Hematopoietic multipotent progenitor cell (in vitro differentiated cells): ENCODE results near the gene TSPAN17. TPM values are rescaled to one million over a fixed set of nuclear protein-coding genes. Genes with fewer than 3 reads are reported as not detected.

ENCODE experiments used
- DNase-seq, 3 donors: peaks; one replicate each; pipeline ENCODE4 v3.0.0-alpha.2; 2011 to 2015; ENCODE audit warnings: low read depth in 2 of 3, low spot score in 2 of 3
- total RNA-seq: library from RNA; depleted of rRNA; stranded (reverse); fragments of >200 nt; gene quantifications from one replicate; pipeline ENCODE4 v1.2.3, GENCODE V29; 2012

Gene TSPAN17
- total RNA-seq, 1 donor: 21.0 TPM

DNA sequence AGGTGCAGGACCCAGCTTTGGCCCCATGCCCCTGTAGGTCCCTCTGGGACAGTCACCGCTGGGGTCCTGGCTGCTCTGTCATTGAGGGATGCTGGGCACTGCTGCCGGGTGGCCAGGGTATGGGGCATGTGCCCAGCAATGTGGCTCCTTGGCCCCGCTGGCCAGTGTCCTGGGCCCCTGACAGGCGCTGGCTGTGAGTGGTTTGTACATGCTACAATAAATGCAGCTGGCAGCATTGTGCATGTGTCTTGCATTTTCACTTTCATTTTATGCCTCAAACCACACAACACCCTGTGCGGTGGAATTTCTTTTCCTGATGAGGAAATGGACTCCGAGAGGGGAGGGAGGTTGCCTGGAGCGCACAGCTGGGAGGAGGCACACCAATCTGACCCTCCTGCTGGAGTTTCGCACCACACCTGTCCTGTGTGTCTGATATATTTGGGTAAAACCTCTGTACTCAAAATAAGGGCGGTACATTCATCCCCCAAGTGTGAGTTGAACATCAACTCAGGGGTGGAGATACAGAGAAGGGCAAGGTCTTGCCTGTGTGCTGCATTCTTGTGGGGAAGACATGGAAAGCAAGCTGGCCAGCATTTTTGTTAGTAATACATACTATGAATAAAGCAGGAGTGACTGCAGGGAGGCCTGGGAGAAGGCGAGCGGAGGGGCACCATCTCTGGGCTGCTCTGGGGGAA is 11.7 kb downstream of the TSPAN17 start:
- DNase-seq: peak in 2 of 3 donors; percentile 53 to 75

DNA sequence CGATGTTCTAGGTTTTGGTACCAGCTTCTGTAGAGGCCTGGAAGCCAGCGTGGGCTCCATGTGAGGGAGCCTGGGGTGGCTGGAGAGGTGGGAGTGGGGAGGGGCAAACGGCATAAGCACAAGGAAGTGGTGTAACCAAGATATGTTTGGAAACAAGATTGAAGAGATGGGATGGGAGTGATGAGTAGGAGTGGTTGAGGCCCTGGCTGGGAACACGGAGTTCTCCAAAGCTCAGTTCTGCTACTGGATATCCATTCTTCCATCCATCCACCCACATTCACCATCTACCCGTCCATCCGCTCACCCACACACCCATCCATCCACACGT is 12.2 kb downstream of the TSPAN17 start:
- DNase-seq: no peak

DNA sequence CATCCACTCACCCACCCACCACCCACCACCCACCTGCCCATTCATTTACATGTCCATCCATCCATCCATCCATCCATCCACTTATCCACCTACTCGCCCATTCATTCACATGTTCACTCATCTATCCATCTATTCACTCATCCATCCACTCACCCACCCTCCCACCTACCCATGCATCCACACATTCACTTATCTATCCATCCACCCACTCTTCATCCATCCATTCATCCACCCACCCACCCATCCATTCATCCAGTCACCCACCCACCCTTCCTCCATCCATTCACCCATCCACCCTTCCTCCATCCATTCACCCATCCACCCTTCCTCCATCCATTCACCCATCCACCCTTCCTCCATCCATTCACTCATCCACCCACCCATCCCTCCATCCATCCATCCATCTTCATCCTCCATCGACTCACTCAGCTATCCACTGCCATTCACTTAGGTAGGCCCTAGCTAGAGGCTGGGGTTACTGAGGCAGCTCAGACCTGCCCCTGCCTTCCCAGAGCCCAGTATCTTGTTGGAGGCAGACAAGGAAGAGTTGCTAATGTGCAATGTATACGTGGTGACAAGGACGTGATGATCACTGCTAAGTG is 12.7 kb downstream of the TSPAN17 start:
- DNase-seq: no peak

DNA sequence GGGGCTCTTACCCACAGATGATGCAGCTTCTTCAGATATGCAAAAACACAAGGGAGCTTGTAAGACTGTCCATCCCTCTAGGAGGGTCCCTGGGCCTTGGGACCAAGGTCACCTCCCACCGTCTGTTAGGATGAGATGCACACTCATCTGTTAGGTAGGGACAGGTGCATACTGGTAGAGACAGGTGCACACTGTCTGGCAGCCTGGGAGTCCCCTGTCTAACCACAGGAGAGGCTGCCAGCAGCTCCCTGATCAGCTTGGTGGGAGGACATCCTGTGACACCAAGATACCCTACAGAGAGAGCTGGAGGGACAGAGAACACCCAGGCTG is 13.2 kb downstream of the TSPAN17 start:
- no peak for DNase-seq

DNA sequence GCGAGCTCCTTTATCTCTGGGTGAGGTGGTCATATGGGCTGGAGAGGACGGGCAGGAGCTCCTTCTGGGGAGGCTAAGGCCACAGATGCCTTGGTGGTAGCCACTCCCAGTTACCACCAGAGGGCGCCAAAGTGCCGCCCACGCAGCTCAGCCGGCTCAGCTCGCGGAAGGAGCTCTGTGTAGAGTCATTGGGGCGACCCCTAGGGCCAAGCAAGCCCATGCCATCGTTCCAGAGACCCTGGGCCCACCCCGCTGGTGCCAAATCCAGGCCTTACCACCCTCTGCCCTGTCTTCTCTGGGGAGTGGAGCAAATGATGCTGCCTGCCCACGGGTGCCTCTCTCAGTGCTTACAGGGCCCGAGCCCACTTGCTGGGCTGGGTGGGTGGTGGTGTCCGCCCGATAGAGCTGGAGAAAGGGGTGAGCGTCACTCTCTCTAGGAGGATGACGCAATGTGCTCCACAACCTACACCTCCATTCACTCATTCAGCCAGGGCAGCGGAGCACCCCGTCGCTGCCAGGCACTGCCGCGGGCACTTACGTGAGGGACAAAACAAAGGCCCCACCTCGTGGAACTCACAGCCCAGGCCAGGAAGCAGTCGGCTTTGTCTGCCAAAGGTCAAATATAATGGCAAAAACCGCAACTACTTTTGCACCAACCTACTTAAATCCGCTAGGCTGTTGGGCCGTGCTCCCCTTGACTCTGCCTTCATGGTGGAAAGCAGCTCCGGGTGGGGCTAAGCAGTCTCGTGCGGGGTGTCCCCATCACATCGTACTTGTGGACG is 13.8 kb downstream of the TSPAN17 start:
- peak; percentile 80 to 87 (median 86) for DNase-seq

DNA sequence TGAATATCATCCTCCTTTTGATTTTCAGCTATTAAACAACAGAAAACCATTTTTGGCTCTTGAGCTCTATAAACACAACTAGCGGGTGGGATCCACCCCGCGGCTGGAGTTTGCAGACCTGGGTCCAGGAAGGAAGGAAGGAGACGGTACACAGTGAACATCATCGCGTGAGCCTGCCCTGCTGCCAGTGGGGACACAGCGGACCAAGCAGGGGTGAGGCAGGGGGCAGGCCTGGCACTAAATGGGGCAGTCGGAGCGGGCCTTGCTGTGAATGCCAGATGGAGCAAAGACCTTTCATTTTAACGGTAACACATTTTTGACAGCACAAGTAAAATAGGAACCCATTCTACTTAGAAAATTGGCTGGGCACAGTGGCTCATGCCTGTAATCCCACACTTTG is 14.4 kb downstream of the TSPAN17 start:
- no peak for DNase-seq

DNA sequence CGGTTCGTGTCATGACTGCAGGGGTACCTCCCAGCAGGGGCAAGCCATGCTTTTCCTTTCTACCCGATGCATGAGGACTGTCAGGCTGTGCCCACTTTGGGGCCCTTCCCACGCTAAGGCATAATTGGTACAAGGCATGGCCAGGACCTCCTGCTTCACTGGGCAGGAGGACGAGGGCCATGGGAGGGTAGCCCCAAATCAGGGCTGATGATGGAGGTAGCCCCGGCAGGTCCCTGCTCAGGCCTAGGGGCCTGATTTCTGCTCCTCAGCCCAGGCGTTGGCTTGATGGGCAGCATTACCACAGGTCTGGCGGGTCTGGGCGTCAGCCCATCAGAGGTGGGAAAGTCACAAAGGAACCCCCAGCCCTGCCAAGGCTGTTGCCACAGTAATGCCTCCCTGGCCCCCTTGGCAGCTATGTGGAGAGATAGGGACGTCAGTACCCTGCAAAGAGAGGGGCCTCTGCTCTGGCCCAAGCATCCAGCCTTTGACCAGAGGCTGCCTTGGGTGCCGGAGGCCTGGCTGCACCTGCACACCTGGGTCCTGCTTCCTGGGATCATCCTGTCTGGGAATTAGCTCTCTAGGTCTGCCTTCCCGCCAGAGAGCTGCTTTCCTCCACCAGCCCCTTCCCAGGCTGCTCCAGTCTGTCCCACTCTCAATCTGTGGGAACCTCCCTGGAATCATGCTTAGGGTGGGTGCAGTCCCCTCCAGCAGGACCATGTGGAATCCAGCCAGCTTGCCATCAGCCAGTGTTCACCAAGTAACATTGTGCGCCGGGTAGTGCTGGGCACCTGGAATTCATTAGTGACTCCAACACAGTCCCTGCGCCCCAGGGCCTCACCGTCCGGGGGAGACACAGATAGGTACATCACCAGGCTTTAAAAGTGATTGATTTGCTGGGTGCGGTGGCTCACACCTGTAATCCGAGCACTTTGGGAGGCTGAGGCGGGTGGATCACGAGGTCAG is 15.4 kb downstream of the TSPAN17 start:
- no peak for DNase-seq

DNA sequence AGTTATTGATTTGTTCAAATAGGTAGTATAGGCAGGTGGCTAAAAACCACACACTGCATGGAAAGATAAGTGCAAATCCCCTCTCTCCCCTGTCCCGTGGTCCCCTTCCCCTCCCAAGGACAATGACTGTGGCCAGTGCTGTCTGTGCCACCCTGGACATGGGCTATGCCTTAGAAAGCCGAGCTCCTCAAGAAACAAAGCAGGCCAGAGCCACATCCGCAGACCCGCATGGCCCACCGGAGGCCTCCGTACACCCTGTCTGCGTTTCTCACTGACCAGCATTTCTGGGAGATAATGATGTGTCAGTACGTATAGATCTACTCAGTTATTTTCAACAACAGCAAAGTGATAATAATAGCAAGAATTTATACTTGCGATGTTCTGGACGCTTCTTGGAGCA is 16.3 kb downstream of the TSPAN17 start:
- DNase-seq: no peak

DNA sequence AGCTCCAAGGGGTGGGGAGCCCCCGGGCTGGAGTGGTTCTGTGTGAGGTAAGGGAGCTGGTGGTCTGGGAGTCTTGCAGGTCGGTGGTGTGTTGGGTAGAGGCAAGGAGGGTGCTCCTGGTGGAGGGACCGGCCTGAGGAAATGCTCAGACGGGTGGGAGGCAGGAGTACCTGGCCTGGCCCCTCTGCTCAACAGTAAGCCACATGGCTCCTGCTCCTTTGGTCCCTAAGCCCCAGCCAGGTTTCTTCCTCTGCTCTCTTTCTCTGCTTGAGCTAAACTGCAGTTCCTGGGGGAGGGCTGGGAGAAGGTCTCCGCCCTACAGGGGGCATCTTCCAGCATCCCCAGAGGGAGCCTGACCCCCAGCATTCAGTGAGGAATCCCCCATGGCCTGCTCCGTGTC is 17.2 kb downstream of the TSPAN17 start:
- no peak for DNase-seq

DNA sequence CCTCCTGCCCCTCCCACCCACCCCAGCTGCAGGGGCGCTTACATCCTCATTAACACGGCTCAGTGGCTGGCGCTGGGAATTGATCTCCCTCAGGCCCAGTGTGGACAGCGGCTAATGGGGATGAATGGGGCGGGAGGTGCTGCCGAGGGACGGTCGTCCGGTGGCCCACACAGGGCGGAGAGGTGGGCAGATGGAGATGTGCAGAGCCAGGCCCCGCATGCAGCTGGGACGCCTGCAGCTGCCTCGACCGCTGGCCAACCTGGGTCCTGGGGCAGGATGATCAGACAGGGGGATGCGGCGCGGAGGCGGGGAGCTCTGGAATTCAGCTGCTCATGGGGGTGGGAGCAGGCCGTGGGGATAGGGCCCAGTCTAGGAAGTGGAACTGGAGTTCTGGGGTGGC is 17.6 kb downstream of the TSPAN17 start:
- DNase-seq: no peak

DNA sequence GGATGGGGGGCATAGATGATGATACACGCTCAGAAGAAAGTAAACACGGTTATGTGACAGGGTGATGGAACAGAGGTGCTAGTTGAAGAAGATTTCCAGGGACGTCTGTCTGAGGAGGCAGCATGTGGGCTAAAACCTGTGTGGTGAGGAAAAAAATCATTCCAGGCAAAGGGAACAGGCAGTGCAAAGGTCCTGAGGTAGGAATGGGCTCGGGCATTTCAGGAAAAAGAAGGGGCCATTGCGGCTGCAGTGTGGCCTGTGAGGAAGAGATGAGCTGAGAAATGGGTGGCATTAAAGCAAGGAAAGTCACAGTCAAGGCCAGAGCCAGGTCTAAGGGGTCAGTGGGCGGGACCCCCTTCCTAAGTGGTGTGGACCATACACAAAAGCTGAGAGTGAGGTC is 18.2 kb downstream of the TSPAN17 start:
- DNase-seq: no peak

DNA sequence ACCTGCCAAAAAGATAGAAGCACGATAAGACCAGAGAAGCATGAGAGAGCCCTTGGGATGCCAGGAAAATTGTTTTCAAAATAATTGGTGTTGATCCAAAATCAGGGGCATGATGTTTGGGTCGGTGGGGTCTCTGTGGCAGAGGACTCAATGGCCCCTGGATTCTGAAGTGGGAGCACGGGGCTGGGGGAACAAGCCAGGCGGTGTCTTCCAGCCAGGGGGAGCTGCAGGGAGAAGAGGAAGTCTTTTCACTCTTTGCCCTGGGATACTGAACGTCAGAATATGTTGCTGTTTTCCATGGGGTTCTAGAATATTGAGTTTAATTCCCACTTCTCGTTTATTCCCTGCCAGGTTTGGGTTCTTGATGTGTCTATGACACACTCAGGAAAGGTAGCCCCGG is 20.4 kb downstream of the TSPAN17 start:
- DNase-seq: no peak

DNA sequence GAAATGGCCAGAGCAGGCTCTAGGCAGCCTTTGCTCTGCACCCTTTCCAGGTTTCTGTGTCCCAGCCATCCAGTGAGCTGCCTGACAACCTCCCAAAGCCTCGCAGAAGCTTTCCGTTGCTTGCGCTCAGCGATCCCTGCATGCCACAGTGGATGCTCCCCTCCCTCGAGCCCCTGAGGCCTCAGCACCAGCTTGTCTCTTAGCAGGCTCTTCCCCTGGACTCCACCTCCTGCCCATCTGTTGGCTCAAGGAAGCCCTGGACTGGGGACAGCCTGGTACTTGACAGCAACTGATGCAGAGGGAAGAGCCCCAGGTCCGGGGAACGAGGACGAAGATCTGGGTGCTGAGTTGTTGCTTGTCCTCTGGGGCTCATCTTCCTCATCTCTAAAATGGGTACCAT is 23.2 kb downstream of the TSPAN17 start:
- no peak for DNase-seq

DNA sequence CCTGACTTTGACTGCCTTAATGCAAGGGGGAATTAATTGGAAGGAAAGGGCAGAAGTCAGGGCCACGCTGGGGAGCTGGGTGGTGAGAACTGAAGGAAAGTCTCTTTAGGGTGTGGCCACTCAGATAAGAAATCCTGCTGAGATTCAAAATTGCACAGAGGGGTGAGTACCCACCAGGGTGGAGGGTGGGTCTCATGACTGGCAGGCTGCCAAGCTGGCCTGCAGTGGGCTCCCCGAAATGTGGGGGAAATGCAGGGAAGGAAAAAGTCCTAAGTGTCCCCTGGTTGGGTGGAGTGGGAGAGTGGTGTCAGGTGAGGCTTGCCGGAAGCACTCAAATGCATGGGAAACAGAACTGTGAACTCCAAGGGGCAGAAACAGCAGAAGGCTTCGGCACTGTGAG is 24.1 kb downstream of the TSPAN17 start:
- no peak for DNase-seq

DNA sequence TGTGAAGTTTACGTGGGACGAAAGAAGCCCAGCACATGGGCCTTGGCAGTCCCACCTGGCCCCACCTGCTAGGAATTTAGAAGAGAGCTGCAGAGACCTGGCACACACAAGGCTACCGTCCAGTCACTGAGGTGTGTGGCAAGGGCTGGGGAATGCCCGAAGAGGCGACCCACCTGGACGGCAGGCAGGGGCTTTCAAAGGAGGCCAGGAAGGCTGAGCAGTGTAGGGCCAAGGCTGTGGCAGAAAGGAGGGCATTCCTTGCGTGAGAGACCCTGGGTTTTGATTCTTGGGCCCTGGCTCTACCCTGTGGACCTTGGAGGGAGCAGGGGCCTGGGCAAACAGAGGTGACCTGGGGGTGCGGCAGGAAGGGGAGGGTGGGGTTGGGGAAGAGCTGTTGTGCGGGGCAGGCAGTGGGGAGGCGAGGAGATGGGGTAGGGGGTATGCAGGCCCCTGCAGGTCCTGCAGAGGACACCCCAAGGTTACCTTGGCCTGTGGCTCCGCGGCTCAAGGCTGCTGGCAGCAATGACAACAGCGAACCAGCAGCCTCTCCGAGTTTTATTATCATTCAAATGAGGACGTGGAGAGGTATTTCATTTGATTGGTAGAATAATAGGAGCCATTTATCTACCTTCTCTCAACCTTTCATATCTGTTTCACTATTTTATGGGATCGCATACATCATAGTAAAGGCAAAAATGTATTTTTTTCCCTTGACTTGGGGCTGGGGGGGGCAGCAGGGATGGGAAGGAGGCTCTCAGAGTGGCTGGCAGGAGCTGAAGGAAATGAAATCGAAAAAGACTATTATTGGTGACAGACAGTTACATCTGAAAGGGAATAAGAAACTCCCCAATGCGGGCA is 24.8 kb downstream of the TSPAN17 start:
- DNase-seq: no peak

DNA sequence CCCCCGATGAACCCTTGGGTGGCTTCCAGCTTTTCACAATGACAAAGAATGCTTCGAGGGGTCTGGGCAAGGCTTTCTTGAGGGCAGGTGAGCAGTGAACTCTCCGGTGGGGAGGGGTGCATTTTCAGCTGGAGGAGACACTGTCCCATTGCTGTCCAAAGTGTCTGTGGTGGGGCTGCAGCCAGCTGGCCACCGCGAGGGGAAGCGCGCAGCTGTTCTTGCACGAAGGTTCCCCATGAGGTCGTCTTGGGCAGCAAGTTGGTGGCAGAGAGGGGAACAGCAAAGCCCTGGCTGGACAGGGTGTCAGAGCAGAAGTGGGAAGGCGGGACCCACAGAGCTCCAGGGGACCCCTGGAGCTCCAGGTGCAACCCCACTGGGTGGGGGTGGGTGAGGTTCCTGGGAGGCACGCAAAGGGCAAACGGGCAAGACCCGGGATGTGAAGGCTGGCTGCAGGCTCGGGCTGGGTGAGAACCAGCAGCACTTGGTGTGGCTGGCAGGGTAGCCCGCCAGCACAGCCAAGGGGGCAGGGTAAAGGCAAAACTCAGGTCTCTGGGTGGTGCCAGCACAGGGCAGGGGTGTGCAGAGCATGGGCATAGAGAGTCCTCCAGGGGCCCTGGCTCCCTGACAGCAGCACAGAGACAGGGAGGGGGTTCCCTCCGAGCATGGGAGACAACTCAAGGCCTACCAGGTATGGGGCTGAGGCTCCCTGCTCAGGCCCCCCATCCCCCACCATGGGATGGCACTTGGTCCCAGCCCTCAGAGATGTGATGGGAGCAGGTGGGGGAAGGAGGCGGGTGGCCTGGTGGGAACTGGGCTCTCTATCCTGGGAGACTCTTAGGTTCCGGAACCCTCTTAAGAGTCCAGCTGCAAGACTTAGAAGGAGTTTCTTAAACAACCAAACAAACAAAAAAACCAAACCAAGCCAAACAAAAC is 26.6 kb downstream of the TSPAN17 start:
- DNase-seq: no peak

DNA sequence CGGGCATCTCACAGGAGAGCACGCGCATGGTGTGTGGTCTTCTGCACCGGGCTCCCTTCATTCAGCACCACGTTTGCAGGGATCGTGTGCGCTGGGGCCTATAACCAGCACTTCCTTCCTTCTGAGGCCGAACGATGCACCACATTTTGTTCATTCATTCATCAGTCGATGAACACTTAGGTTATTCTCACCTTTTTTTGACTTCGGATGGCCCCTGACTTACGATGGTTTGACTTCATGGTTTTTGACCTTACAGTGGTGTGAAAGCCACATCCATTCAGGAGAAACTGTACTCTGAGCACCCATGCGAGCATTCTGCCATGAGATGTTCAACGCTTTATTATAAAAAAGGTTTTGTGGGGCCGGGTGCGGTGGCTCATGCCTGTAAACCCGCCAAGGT is 27.5 kb downstream of the TSPAN17 start:
- DNase-seq: no peak

DNA sequence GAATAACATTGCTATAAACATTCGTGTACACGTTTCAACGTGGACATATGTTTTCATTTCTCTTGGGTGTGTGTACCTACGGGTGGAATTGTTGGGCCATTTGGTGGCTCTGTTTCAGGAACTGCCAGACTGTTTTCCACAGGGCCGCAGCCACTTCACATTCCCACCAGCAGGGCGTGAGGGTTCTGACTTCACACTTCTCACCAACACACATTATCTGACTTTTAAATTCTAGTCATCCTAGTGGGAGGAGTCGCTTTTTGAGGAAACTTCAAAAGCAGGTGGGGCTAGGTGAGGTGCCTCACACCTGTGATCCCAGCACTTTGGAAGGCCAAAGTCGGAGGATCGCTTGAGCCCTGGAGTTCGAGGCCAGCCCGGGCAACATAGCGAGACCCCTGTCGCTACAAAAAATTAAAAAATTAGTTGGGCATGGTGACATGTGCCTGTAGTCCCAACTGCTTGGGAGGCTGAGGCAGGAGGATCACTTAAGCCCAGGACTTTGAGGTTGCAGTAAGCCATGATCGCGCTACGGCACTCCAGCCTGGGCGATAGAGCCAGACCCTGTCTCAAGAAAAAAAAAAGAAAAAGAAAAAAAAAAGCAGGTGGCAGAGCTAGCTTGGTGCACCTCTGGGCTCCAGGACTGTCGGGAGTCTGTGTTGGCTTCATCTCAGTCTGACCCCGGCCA is 28.5 kb downstream of the TSPAN17 start:
- no peak for DNase-seq
